Activated T-helper 1 cell treated with anti-CD3 and anti-CD28 coated beads, Interleukin-2, amount 50 U/mL, for 16 hours (primary cell): Measurements from ENCODE around the gene CAMTA1.
A peak's percentile ranks its signal among the peaks of the same experiment; 100 is the strongest.

Experiments used
- DNase-seq, 2 donors: peaks; one replicate each; pipeline ENCODE4 v3.0.0-alpha.2; 2020; ENCODE audit warnings: low read depth in 1 of 2, low spot score in 1 of 2

The CAMTA1 gene

GRCh38 chr1:6776895-6777294, 8.4 kb upstream of the CAMTA1 start:
- no peak for DNase-seq

- DNase-seq: no peak
Measured at GRCh38 chr1:6777813-6778212, 7.4 kb upstream of the CAMTA1 start.

GRCh38 chr1:6779089-6779805, 6.0 kb upstream of the CAMTA1 start:
- no peak for DNase-seq

GRCh38 chr1:6782151-6782550, 3.1 kb upstream of the CAMTA1 start:
- no peak for DNase-seq

- no peak for DNase-seq
Measured at GRCh38 chr1:6783221-6783620, 2.0 kb upstream of the CAMTA1 start.

- no peak for DNase-seq
Measured at GRCh38 chr1:6783936-6784559, 1.2 kb upstream of the CAMTA1 start.

- DNase-seq: peak; percentile 97 to 98
Measured at GRCh38 chr1:6784560-6785317, 515 bp upstream of the CAMTA1 start.

- DNase-seq: peak in 1 of 2 donors; percentile 41
Measured at GRCh38 chr1:6785728-6786505, 663 bp downstream of the CAMTA1 start.

- DNase-seq: no peak
Measured at GRCh38 chr1:6788946-6789345, 3.7 kb downstream of the CAMTA1 start.

GRCh38 chr1:6790146-6790545, 4.9 kb downstream of the CAMTA1 start:
- no peak for DNase-seq

- DNase-seq: no peak
Measured at GRCh38 chr1:6794164-6794563, 8.9 kb downstream of the CAMTA1 start.

GRCh38 chr1:6795203-6795602, 9.9 kb downstream of the CAMTA1 start:
- no peak for DNase-seq

GRCh38 chr1:6795661-6796060, 10.4 kb downstream of the CAMTA1 start:
- no peak for DNase-seq

GRCh38 chr1:6796095-6796494, 10.8 kb downstream of the CAMTA1 start:
- DNase-seq: no peak

- no peak for DNase-seq
Measured at GRCh38 chr1:6799499-6799898, 14.2 kb downstream of the CAMTA1 start.

- DNase-seq: no peak
Measured at GRCh38 chr1:6800745-6801144, 15.5 kb downstream of the CAMTA1 start.

GRCh38 chr1:6801199-6801598, 15.9 kb downstream of the CAMTA1 start:
- no peak for DNase-seq

GRCh38 chr1:6801966-6802365, 16.7 kb downstream of the CAMTA1 start:
- no peak for DNase-seq

- no peak for DNase-seq
Measured at GRCh38 chr1:6802454-6802853, 17.2 kb downstream of the CAMTA1 start.

GRCh38 chr1:6802893-6803292, 17.6 kb downstream of the CAMTA1 start:
- DNase-seq: no peak

GRCh38 chr1:6803357-6803756, 18.1 kb downstream of the CAMTA1 start:
- no peak for DNase-seq
